GM12878 (cell line): Measurements from ENCODE around the gene TMEM63C. TPM values are rescaled to one million over a fixed set of nuclear protein-coding genes. Genes with fewer than 3 reads are reported as not detected.

Experiments used
- ATAC-seq: fragments of 200-7000 bp; cut with Tn5 transposase; 3 replicates; pipeline ENCODE4 v1.9.1; 2020; ENCODE audit warnings: mild to moderate bottlenecking, moderate library complexity
- BruUV-seq: library from RNA; stranded (reverse); fragments of 400-500 nt; replicated peaks from 2 replicates; lab custom pipeline; 2021; lab: Mats Ljungman, UMichigan
- CTCF ChIA-PET: fragments of 300-600 bp; sonication (Branson Sonifier 250); formaldehyde crosslinking; extraction: SDS; loops from one replicate; lab custom pipeline; 2021; ENCODE audit warnings: inconsistent platforms; lab: Yijun Ruan, JAX
- POLR2A ChIA-PET: fragments of 350-600 bp; formaldehyde crosslinking; extraction: SDS; loops from one replicate; lab custom pipeline; 2021; ENCODE audit warnings: inconsistent platforms; lab: Charles Lee
- RAD21 ChIA-PET: fragments of 300-600 bp; sonication (Branson Sonifier 250); formaldehyde crosslinking; loops from one replicate; lab custom pipeline; 2023; ENCODE audit warnings: antibody characterized with exemption; ENCODE audit not compliant: unreplicated experiment; lab: Charles Lee
- SMC1A ChIA-PET: fragments of 300-600 bp; sonication (Branson Sonifier 250); formaldehyde crosslinking; loops from one replicate; lab custom pipeline; 2023; ENCODE audit not compliant: unreplicated experiment, uncharacterized antibody; lab: Charles Lee
- DNase-seq: peaks from one replicate; pipeline ENCODE4 v3.0.0-alpha.2; 2011; ENCODE audit warnings: low read depth, low spot score
- FAIRE-seq: peaks from 3 replicates; lab custom pipeline; 2011; peaks lifted over from hg19 to GRCh38; lab: Jason Lieb, UNC
- H2AFZ ChIP-seq: 2 replicates; pipeline ENCODE4 v1.6.0; 2011; ENCODE audit warnings: low read depth, low read length, control low read depth; ENCODE audit not compliant: control insufficient read depth
- H3K27ac ChIP-seq: 2 replicates; pipeline ENCODE4 v1.5.1; 2011; ENCODE audit warnings: control low read depth; ENCODE audit not compliant: control insufficient read depth, insufficient read depth
- H3K27me3 ChIP-seq, 2 experiments: replicated peaks in 1 of 2; 2 replicates each; pipeline versions ENCODE4 v1.6.0 to v1.6.1; 2011; ENCODE audit warnings: low read length in 1 of 2; ENCODE audit not compliant: control insufficient read depth in 2 of 2, insufficient read depth in 2 of 2
- H3K36me3 ChIP-seq, 2 experiments: 2 replicates each; pipeline ENCODE4 v1.5.1; 2011; ENCODE audit warnings: low read length in 1 of 2; ENCODE audit not compliant: control insufficient read depth in 2 of 2, insufficient read depth in 2 of 2
- H3K4me1 ChIP-seq: 2 replicates; pipeline ENCODE4 v1.6.1; 2011; ENCODE audit warnings: mild to moderate bottlenecking, low read length, moderate library complexity, mixed read lengths; ENCODE audit not compliant: control insufficient read depth, insufficient read depth
- H3K4me2 ChIP-seq: 2 replicates; pipeline ENCODE4 v1.6.0; 2011; ENCODE audit warnings: control low read depth; ENCODE audit not compliant: control insufficient read depth, insufficient read depth
- H3K4me3 ChIP-seq: fragments of 200-600 bp; sonication (generic); 2 replicates; pipeline ENCODE4 v1.5.1; 2016
- H3K79me2 ChIP-seq: 2 replicates; pipeline ENCODE4 v1.6.0; 2011; ENCODE audit warnings: low read length; ENCODE audit not compliant: control insufficient read depth, insufficient read depth
- H3K9ac ChIP-seq: 2 replicates; pipeline ENCODE4 v1.8.0; 2011; ENCODE audit warnings: low read length, control low read depth, mixed read lengths; ENCODE audit not compliant: control insufficient read depth, insufficient read depth
- H3K9me3 ChIP-seq: replicated peaks from 3 replicates; pipeline ENCODE4 v1.5.1; 2011; ENCODE audit warnings: mild to moderate bottlenecking, low read length; ENCODE audit not compliant: control insufficient read depth, insufficient read depth
- H4K20me1 ChIP-seq: 2 replicates; pipeline ENCODE4 v1.6.0; 2011; ENCODE audit not compliant: control insufficient read depth, insufficient read depth
- BACH1 ChIP-seq: fragments of 450-650 bp; IDR thresholded peaks from 2 replicates; pipeline ENCODE4 v1.6.1; 2017; ENCODE audit warnings: mild to moderate bottlenecking, borderline replicate concordance
- CBFB ChIP-seq: IDR thresholded peaks from 2 replicates; pipeline ENCODE4 v1.6.1; 2016; ENCODE audit warnings: antibody characterized with exemption, low read depth
- FOXK2 ChIP-seq: fragments of 450-650 bp; IDR thresholded peaks from 2 replicates; pipeline ENCODE4 v1.6.1; 2017; ENCODE audit warnings: mild to moderate bottlenecking, moderate library complexity
- FOXM1 ChIP-seq: IDR thresholded peaks from 2 replicates; pipeline ENCODE4 v1.6.1; 2012; ENCODE audit warnings: low read depth, mild to moderate bottlenecking, inconsistent platforms, low read length, moderate library complexity
- MXI1 ChIP-seq: fragments of 150-350 bp; IDR thresholded peaks from 2 replicates; pipeline ENCODE4 v1.6.1; 2011; ENCODE audit warnings: low read depth, mild to moderate bottlenecking, inconsistent platforms, low read length, improper control_type of control experiment
- NFIC ChIP-seq: IDR thresholded peaks from 2 replicates; pipeline ENCODE4 v1.6.1; 2012; ENCODE audit warnings: low read depth, mild to moderate bottlenecking, inconsistent platforms, low read length, moderate library complexity
- RFX5 ChIP-seq: IDR thresholded peaks from 2 replicates; pipeline ENCODE4 v1.6.1; 2011; ENCODE audit warnings: low read depth, low read length, improper control_type of control experiment
- SUZ12 ChIP-seq: fragments of 200-600 bp; sonication (generic); IDR thresholded peaks from one replicate; pipeline ENCODE4 v1.6.1; 2018; ENCODE audit warnings: antibody characterized with exemption, mild to moderate bottlenecking; ENCODE audit not compliant: unreplicated experiment
- TCF3 ChIP-seq: IDR thresholded peaks from 2 replicates; pipeline ENCODE4 v1.6.1; 2012; ENCODE audit warnings: low read depth, mild to moderate bottlenecking, low read length, borderline replicate concordance; ENCODE audit not compliant: insufficient read depth
- ZNF217 ChIP-seq: fragments of 450-650 bp; IDR thresholded peaks from 2 replicates; pipeline ENCODE4 v1.6.1; 2017; ENCODE audit warnings: antibody characterized with exemption, mild to moderate bottlenecking
- ZSCAN29 ChIP-seq: fragments of 450-650 bp; IDR thresholded peaks from 2 replicates; pipeline ENCODE4 v1.6.1; 2017; ENCODE audit warnings: mild to moderate bottlenecking, moderate library complexity
- WGBS: methylation state at CpG from one replicate; pipeline ENCODE4 v1.1.6; 2016; ENCODE audit warnings: low lambda C conversion rate; ENCODE audit not compliant: insufficient replicate concordance, insufficient coverage; ENCODE audit errors: missing lambda C conversion rate; 5-methylcytosine and 5-hydroxymethylcytosine counted together
- in situ Hi-C: fragments of 300-500 bp; cut with MboI; formaldehyde crosslinking; loops from 9 replicates; pipeline ENCODE4 v1.14.3; 2018; ENCODE audit warnings: mixed read lengths
- intact Hi-C: fragments of 100-400 bp; cut with micrococcal nuclease; formaldehyde crosslinking; loops from one replicate; pipeline ENCODE4 v1.14.2; 2022; ENCODE audit not compliant: unreplicated experiment
- polyA plus RNA-seq, 11 experiments: library from polyadenylated mRNA; depleted of rRNA in 4 of 11; unstranded in 6 of 11; stranded (reverse) in 5 of 11; fragments of >200 nt; fragmentation: Nextera tagmentation in 4 of 11; fragmentation: Illumina TruSeq in 1 of 11; extraction: Ambion mirVana in 4 of 11; extraction: Trizol in 1 of 11; gene quantifications; 1 replicate in 1 of 11; 2 replicates in 10 of 11; pipeline versions ENCODE4 v1.2.1 to v1.2.3, GENCODE V29; 2011 to 2016; ENCODE audit warnings: inconsistent platforms in 2 of 11, missing spikeins in 2 of 11, low read depth in 1 of 11
- total RNA-seq, 4 experiments: library from RNA; depleted of rRNA in 3 of 4; stranded (reverse); fragments of >200 nt in 3 of 4; fragmentation: Illumina TruSeq in 1 of 4; extraction: Trizol in 1 of 4; gene quantifications; 2 replicates each; pipeline versions ENCODE4 v1.2.1 to v1.2.3, GENCODE V29; 2013 to 2021
- TF ChIP-seq, protein P1 (sequence below): fragments of 450-650 bp; IDR thresholded peaks from 2 replicates; pipeline ENCODE4 v1.6.1; 2017; ENCODE audit warnings: low read depth, mild to moderate bottlenecking, moderate library complexity
- TF ChIP-seq, protein P2 (sequence below): fragments of 450-650 bp; IDR thresholded peaks from 2 replicates; pipeline ENCODE4 v1.6.1; 2016; ENCODE audit warnings: mild to moderate bottlenecking, moderate library complexity, borderline replicate concordance
- TF ChIP-seq, protein P3 (sequence below): IDR thresholded peaks from 2 replicates; pipeline ENCODE4 v1.6.1; 2011; ENCODE audit warnings: mild to moderate bottlenecking, low read depth, low read length, moderate library complexity; ENCODE audit not compliant: insufficient replicate concordance

Gene TMEM63C
- total and polyA plus RNA-seq, 10 of the 15 experiments (the other 5 are each of a cell fraction or from before 2014, with no cell fraction given), result 0.06 to 1.3 (median 0.39) TPM; not detected in 4

DNA sequence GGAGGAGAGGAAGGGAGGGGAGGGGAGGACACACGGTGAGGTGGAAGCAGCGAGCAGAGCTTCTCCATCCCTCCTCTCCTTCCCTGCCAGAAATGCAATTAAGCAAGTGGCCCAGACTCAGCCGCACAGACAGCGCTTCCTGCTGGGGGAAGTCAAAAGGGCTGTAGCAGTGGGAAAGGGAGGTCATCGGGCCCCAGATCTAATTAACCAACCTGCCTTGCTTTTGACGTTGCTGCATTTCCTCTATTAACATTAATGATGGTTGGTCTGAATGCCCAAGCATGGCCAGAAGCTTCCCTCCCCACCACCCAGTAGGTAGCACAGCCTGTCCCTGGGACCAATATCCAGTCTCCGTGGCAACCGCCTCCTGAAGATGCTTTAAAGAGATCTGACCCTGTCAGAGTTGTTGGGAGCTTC is 94.0 kb downstream of the TMEM63C start (continued):
- TF ChIP-seq ZNF217 (no peak), BACH1 (no peak), CBFB (no peak), NFIC (no peak), TCF3 (no peak), FOXK2 (no peak), SUZ12 (no peak), RFX5 (no peak), ZSCAN29 (no peak)
- TF ChIP-seq, protein P1, sequence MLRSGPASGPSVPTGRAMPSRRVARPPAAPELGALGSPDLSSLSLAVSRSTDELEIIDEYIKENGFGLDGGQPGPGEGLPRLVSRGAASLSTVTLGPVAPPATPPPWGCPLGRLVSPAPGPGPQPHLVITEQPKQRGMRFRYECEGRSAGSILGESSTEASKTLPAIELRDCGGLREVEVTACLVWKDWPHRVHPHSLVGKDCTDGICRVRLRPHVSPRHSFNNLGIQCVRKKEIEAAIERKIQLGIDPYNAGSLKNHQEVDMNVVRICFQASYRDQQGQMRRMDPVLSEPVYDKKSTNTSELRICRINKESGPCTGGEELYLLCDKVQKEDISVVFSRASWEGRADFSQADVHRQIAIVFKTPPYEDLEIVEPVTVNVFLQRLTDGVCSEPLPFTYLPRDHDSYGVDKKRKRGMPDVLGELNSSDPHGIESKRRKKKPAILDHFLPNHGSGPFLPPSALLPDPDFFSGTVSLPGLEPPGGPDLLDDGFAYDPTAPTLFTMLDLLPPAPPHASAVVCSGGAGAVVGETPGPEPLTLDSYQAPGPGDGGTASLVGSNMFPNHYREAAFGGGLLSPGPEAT, result no peak

DNA sequence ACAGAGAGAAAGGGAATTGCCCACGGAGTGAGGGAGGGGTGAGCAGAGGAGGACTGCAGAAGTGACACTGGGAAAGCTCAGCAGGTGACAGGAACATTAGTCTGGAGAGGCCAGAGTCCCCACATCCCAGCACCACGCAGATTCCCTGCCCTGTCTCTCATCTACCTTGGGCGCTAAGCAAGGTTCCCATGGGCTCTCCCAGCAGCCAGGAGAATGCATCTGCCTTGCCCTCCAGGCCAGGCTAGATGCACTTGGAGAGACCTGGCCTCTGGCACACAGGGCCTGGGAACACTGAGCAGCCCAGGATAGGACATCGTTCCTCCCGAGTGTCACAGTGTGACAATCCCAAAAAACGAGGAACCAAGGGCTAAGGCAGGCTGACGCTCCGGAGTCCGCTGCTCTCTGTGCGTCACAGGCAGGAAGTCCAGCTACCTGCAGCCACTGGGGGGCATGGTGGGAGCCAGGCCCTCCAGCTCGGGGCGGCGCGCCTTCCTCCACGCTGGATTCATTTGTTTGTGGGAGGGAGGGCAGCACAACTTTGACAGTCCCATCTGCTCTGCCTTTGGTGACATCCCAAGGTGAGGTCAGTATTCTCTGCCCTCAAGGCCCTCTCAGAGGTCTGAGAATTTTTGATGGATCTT is 94.8 kb downstream of the TMEM63C start:
- RAD21 ChIA-PET, result no interaction called here
- BruUV-seq, result no TSS peak
- H3K4me1 ChIP-seq, result no peaks in the 10 kb centered on the region
- CTCF ChIA-PET, result interaction anchor here (0.8 kb wide), 1 partner anchor 39 kb away, joined by 3 read pairs; no protein-coding TSS in a partner anchor
- H3K27me3 ChIP-seq, result no peaks in the 10 kb centered on the region
- no peak overlapping the region for H3K4me3 ChIP-seq
- POLR2A ChIA-PET, result no interaction called here
- in situ Hi-C loops, result no loop called here
- no peaks in the 10 kb centered on the region for H4K20me1 ChIP-seq
- no peaks in the 10 kb centered on the region for H3K79me2 ChIP-seq
- WGBS, result 77% methylated on average over 15 of the region's 15 CpGs
- SMC1A ChIA-PET, result no interaction called here
- H3K36me3 ChIP-seq, result peaks cover 0 to 1% of the 10 kb centered on the region in 2 experiments; a peak in 2 of 4 replicates
- no peak overlapping the region for H3K27ac ChIP-seq
- ATAC-seq (no peak), DNase-seq (no peak), FAIRE-seq (no peak)
- no peak overlapping the region for H3K4me2 ChIP-seq
- intact Hi-C loops, result no loop called here
- no peaks in the 10 kb centered on the region for H3K9me3 ChIP-seq
- no peak overlapping the region for H3K9ac ChIP-seq
- no peak overlapping the region for H2AFZ ChIP-seq
- TF ChIP-seq, protein P2, sequence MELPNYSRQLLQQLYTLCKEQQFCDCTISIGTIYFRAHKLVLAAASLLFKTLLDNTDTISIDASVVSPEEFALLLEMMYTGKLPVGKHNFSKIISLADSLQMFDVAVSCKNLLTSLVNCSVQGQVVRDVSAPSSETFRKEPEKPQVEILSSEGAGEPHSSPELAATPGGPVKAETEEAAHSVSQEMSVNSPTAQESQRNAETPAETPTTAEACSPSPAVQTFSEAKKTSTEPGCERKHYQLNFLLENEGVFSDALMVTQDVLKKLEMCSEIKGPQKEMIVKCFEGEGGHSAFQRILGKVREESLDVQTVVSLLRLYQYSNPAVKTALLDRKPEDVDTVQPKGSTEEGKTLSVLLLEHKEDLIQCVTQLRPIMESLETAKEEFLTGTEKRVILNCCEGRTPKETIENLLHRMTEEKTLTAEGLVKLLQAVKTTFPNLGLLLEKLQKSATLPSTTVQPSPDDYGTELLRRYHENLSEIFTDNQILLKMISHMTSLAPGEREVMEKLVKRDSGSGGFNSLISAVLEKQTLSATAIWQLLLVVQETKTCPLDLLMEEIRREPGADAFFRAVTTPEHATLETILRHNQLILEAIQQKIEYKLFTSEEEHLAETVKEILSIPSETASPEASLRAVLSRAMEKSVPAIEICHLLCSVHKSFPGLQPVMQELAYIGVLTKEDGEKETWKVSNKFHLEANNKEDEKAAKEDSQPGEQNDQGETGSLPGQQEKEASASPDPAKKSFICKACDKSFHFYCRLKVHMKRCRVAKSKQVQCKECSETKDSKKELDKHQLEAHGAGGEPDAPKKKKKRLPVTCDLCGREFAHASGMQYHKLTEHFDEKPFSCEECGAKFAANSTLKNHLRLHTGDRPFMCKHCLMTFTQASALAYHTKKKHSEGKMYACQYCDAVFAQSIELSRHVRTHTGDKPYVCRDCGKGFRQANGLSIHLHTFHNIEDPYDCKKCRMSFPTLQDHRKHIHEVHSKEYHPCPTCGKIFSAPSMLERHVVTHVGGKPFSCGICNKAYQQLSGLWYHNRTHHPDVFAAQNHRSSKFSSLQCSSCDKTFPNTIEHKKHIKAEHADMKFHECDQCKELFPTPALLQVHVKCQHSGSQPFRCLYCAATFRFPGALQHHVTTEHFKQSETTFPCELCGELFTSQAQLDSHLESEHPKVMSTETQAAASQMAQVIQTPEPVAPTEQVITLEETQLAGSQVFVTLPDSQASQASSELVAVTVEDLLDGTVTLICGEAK, result no peak
- TF ChIP-seq, protein P1, result no peak
- TF ChIP-seq MXI1, result no peak
- TF ChIP-seq, protein P3, sequence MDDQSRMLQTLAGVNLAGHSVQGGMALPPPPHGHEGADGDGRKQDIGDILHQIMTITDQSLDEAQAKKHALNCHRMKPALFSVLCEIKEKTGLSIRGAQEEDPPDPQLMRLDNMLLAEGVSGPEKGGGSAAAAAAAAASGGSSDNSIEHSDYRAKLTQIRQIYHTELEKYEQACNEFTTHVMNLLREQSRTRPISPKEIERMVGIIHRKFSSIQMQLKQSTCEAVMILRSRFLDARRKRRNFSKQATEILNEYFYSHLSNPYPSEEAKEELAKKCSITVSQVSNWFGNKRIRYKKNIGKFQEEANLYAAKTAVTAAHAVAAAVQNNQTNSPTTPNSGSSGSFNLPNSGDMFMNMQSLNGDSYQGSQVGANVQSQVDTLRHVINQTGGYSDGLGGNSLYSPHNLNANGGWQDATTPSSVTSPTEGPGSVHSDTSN, result no peak
- TF ChIP-seq FOXM1, result no peak
